HepG2 (cell line): ENCODE results near the gene CNP. TPM values are rescaled to one million over a fixed set of nuclear protein-coding genes. Genes with fewer than 3 reads are reported as not detected.
A peak's percentile ranks its signal among the peaks of the same experiment; 100 is the strongest.

Experiments
- GFI1 ChIP-seq: sonication (generic); formaldehyde crosslinking; IDR thresholded peaks from 2 replicates; pipeline ENCODE4 v1.5.0; 2020; ENCODE audit warnings: missing genetic modification reagents, mild to moderate bottlenecking, borderline replicate concordance
- HDAC6 ChIP-seq: fragments of 200-600 bp; sonication (generic); IDR thresholded peaks from 2 replicates; pipeline ENCODE4 v1.7.0; 2017; ENCODE audit warnings: mild to moderate bottlenecking, antibody characterized with exemption, low read length, low read depth
- MBD4 ChIP-seq: IDR thresholded peaks from 2 replicates; pipeline ENCODE4 v1.6.1; 2012; ENCODE audit warnings: low read length, inconsistent platforms, borderline replicate concordance
- MYNN ChIP-seq: sonication (generic); formaldehyde crosslinking; IDR thresholded peaks from 2 replicates; pipeline ENCODE4 v1.4.0; 2020; ENCODE audit warnings: mild to moderate bottlenecking, low read depth, missing genetic modification reagents
- NCOA2 ChIP-seq: sonication (generic); formaldehyde crosslinking; IDR thresholded peaks from 2 replicates; pipeline ENCODE4 v1.8.0; 2022; ENCODE audit warnings: inconsistent platforms
- NFATC3 ChIP-seq: sonication (generic); formaldehyde crosslinking; IDR thresholded peaks from 2 replicates; pipeline ENCODE4 v1.5.1; 2020; ENCODE audit warnings: mild to moderate bottlenecking, missing genetic modification reagents
- PAWR ChIP-seq: sonication (generic); formaldehyde crosslinking; IDR thresholded peaks from 2 replicates; pipeline ENCODE4 v1.4.0; 2020; ENCODE audit warnings: missing genetic modification reagents, mild to moderate bottlenecking, borderline replicate concordance
- PITX1 ChIP-seq: sonication (generic); formaldehyde crosslinking; IDR thresholded peaks from 2 replicates; pipeline ENCODE4 v1.5.1; 2020; ENCODE audit warnings: mild to moderate bottlenecking, missing genetic modification reagents
- POLR2AphosphoS2 ChIP-seq: IDR thresholded peaks from 2 replicates; pipeline ENCODE4 v1.6.1; 2011; ENCODE audit warnings: low read depth, low read length, improper control_type of control experiment
- SIN3A ChIP-seq: IDR thresholded peaks from 2 replicates; pipeline ENCODE4 v1.6.1; 2011; ENCODE audit warnings: low read depth, mild to moderate bottlenecking, control low read depth, low read length, borderline replicate concordance
- SP5 ChIP-seq: IDR thresholded peaks from 2 replicates; pipeline ENCODE4 v1.6.1; 2016; ENCODE audit warnings: low read depth, borderline replicate concordance
- TBP ChIP-seq: sonication (generic); formaldehyde crosslinking; IDR thresholded peaks from 2 replicates; pipeline ENCODE4 v1.5.0; 2020; ENCODE audit warnings: missing genetic modification reagents
- TBX3 ChIP-seq: fragments of 450-650 bp; IDR thresholded peaks from 2 replicates; pipeline ENCODE4 v1.6.1; 2017; ENCODE audit warnings: antibody characterized with exemption, mild to moderate bottlenecking, inconsistent platforms, borderline replicate concordance
- XBP1 ChIP-seq: sonication (generic); formaldehyde crosslinking; IDR thresholded peaks from 2 replicates; pipeline ENCODE4 v1.5.0; 2020; ENCODE audit warnings: missing genetic modification reagents
- ZNF3 ChIP-seq: IDR thresholded peaks from 2 replicates; pipeline ENCODE4 v1.7.0; 2017; ENCODE audit warnings: inconsistent platforms
- ZNF382 ChIP-seq: sonication (generic); formaldehyde crosslinking; IDR thresholded peaks from 2 replicates; pipeline ENCODE4 v1.5.0; 2020; ENCODE audit warnings: missing genetic modification reagents, mild to moderate bottlenecking, borderline replicate concordance
- ZNF430 ChIP-seq: sonication (generic); formaldehyde crosslinking; IDR thresholded peaks from 2 replicates; pipeline ENCODE4 v1.9.0; 2021; ENCODE audit warnings: mild to moderate bottlenecking, missing genetic modification reagents
- ZNF44 ChIP-seq: sonication (generic); formaldehyde crosslinking; IDR thresholded peaks from 2 replicates; pipeline ENCODE4 v1.5.1; 2020; ENCODE audit warnings: mild to moderate bottlenecking, missing genetic modification reagents
- ZNF550 ChIP-seq: sonication (generic); formaldehyde crosslinking; IDR thresholded peaks from 2 replicates; pipeline ENCODE4 v1.4.0; 2020; ENCODE audit warnings: mild to moderate bottlenecking, missing genetic modification reagents, borderline replicate concordance
- ZNF577 ChIP-seq: sonication (generic); formaldehyde crosslinking; IDR thresholded peaks from 2 replicates; pipeline ENCODE4 v1.4.0; 2020; ENCODE audit warnings: mild to moderate bottlenecking, low read depth, missing genetic modification reagents, borderline replicate concordance
- polyA plus RNA-seq, 8 experiments: library from polyadenylated mRNA; depleted of rRNA in 3 of 8; stranded (reverse) in 7 of 8; unstranded in 1 of 8; fragments of >200 nt; fragmentation: Illumina TruSeq in 4 of 8; extraction: Trizol in 4 of 8; gene quantifications; 2 replicates each; pipeline versions ENCODE4 v1.2.1 to v1.2.3, GENCODE V29; 2011 to 2016; ENCODE audit warnings: low read depth in 4 of 8, missing spikeins in 1 of 8, mixed read lengths in 1 of 8; ENCODE audit not compliant: insufficient read depth in 1 of 8
- total RNA-seq, 5 experiments: library from RNA; depleted of rRNA; stranded (reverse); fragments of >200 nt; fragmentation: Illumina TruSeq; extraction: Trizol; gene quantifications; 2 replicates each; pipeline ENCODE4 v1.2.3, GENCODE V29; 2016; ENCODE audit warnings: low read depth in 1 of 5
- TF ChIP-seq, protein P1 (sequence below): sonication (generic); formaldehyde crosslinking; IDR thresholded peaks from 2 replicates; pipeline ENCODE4 v1.4.0; 2020; ENCODE audit warnings: missing genetic modification reagents
- TF ChIP-seq, protein P2 (sequence below): sonication (generic); formaldehyde crosslinking; conservative IDR thresholded peaks from 2 replicates; pipeline ENCODE4 v1.4.0; 2020; ENCODE audit warnings: missing genetic modification reagents
- TF ChIP-seq, protein P3 (sequence below): IDR thresholded peaks from 2 replicates; pipeline ENCODE4 v1.6.1; 2016; ENCODE audit warnings: mild to moderate bottlenecking

CNP gene
- total and polyA plus RNA-seq, 2 of the 13 experiments (the other 11 are each of a cell fraction or from before 2014, with no cell fraction given), result 97.2 to 161 TPM

DNA sequence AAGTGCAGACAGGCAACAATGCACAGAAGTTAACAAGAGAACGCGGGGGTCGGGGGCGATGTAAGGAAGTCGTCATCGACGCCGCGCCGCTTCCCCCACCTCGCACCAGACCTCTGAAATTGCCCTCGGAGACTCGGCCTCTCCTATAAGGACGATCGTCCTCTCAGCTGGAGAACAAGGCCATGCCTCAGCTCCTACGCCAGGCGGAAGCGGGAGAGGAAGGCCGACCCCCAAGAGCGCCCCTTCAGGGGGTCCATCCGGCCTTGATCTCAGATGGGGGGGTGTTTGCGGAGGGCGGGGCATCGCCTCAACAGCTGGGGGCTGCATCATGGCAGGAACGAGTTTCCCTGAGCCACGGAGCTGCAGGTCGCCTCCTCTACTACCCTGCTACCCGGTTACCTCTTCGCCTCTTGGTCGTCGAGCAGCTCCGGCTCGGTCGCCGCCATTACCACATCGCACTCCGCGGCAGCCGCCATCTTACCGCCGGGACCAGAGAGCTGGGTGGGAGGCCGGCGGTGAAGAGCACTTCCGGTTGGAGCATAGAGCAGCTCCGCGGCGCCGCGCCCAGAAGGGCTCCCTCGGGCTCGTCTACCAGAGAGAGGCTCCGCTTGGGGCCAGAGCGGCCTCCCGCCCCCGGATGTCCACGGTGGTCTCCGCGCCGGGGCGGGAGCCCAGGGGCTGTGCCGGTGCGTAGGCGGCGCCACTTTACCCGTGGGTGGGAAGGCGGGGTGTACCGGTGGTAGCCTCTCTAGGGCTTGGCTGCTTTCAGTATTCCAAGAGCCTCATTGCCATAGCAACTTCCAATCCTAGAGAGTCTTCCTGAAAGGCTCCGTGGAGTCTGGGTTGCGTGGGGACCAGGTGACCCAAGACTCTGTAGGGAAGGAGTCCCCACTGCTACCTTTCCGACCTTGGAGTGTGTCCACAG lies 50.6 kb downstream of the CNP start, which contains the start of gene DNAJC7 (continued):
- TF ChIP-seq ZNF44 (CRISPR knock-in tag) (no peak), NFATC3 (CRISPR knock-in tag) (no peak; the same call in 1 of the 2 replicates), PITX1 (CRISPR knock-in tag) (peak; percentile 62; the same call in 1 of the 2 replicates), MBD4 (no peak), NCOA2 (CRISPR knock-in tag) (peak; percentile 61), PAWR (CRISPR knock-in tag) (peak; percentile 99; the same call in 1 of the 2 replicates), ZNF382 (CRISPR knock-in tag) (no peak), HDAC6 (no peak), ZNF577 (CRISPR knock-in tag) (peak; percentile 82; the same call in 1 of the 2 replicates), MYNN (CRISPR knock-in tag) (peak; percentile 3; the same call in 1 of the 2 replicates), GFI1 (CRISPR knock-in tag) (peak; percentile 82), XBP1 (CRISPR knock-in tag) (0 out of 2 replicates have a peak, but pooled peaks have one; percentile 15), TBP (CRISPR knock-in tag) (no peak), POLR2AphosphoS2 (no peak), ZNF3 (no peak), SIN3A (peak; percentile 74; the same call in 1 of the 2 replicates), TBX3 (no peak; the same call in 1 of the 2 replicates), ZNF430 (CRISPR knock-in tag) (peak; percentile 96), ZNF550 (CRISPR knock-in tag) (peak; percentile 62; the same call in 1 of the 2 replicates), SP5 (peak; percentile 75)
- TF ChIP-seq, protein P1, sequence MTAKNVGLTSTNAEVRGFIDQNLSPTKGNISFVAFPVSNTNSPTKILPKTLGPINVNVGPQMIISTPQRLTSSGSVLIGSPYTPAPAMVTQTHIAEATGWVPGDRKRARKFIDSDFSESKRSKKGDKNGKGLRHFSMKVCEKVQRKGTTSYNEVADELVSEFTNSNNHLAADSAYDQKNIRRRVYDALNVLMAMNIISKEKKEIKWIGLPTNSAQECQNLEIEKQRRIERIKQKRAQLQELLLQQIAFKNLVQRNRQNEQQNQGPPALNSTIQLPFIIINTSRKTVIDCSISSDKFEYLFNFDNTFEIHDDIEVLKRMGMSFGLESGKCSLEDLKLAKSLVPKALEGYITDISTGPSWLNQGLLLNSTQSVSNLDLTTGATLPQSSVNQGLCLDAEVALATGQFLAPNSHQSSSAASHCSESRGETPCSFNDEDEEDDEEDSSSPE (CRISPR knock-in tag), result peak; percentile 86
- TF ChIP-seq, protein P2, sequence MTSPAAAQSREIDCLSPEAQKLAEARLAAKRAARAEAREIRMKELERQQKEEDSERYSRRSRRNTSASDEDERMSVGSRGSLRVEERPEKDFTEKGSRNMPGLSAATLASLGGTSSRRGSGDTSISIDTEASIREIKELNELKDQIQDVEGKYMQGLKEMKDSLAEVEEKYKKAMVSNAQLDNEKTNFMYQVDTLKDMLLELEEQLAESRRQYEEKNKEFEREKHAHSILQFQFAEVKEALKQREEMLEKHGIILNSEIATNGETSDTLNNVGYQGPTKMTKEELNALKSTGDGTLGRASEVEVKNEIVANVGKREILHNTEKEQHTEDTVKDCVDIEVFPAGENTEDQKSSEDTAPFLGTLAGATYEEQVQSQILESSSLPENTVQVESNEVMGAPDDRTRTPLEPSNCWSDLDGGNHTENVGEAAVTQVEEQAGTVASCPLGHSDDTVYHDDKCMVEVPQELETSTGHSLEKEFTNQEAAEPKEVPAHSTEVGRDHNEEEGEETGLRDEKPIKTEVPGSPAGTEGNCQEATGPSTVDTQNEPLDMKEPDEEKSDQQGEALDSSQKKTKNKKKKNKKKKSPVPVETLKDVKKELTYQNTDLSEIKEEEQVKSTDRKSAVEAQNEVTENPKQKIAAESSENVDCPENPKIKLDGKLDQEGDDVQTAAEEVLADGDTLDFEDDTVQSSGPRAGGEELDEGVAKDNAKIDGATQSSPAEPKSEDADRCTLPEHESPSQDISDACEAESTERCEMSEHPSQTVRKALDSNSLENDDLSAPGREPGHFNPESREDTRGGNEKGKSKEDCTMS (CRISPR knock-in tag), result no peak
- TF ChIP-seq, protein P3, sequence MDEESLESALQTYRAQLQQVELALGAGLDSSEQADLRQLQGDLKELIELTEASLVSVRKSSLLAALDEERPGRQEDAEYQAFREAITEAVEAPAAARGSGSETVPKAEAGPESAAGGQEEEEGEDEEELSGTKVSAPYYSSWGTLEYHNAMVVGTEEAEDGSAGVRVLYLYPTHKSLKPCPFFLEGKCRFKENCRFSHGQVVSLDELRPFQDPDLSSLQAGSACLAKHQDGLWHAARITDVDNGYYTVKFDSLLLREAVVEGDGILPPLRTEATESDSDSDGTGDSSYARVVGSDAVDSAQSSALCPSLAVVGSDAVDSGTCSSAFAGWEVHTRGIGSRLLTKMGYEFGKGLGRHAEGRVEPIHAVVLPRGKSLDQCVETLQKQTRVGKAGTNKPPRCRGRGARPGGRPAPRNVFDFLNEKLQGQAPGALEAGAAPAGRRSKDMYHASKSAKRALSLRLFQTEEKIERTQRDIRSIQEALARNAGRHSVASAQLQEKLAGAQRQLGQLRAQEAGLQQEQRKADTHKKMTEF (CRISPR knock-in tag), result peak; percentile 99
